Erythroblast (primary cell): Measurements from ENCODE around the gene PEX10.
A peak's percentile ranks its signal among the peaks of the same experiment; 100 is the strongest.
"Not testable (repeated sequence)": the region's sequence is repeated elsewhere in the genome, so short reads cannot be mapped to it uniquely, and the experiment has no call there.

Source experiments
- DNase-seq, 2 experiments: peaks; one replicate each; lab custom pipeline; 2025; lab: John Stamatoyannopoulos, UW
- GATA1 ChIP-seq: IDR thresholded peaks from 2 replicates; pipeline ENCODE4 v1.6.1; 2011; ENCODE audit warnings: low read depth, mild to moderate bottlenecking, control low read depth, low read length, moderate library complexity
- POLR2A ChIP-seq: IDR thresholded peaks from 2 replicates; pipeline ENCODE4 v1.6.1; 2011; ENCODE audit warnings: mild to moderate bottlenecking, low read length

Gene PEX10

GRCh38 chr1:2412395-2412772, at the start of gene PEX10:
PEX10 (minus strand) TSS chr1:2412564; CDS start chr1:2412502, 62 bp downstream.
- DNase-seq: peak; percentile 98 to 99
- no peak for TF ChIP-seq GATA1
- TF ChIP-seq POLR2A: peak; percentile 69

- no peak for DNase-seq
- no peak for TF ChIP-seq POLR2A
- TF ChIP-seq GATA1: no peak
Measured at GRCh38 chr1:2460996-2461751, 48.8 kb upstream of the PEX10 start.

- no peak for TF ChIP-seq POLR2A
- TF ChIP-seq GATA1: no peak
- DNase-seq: no peak
Measured at GRCh38 chr1:2460203-2460602, 47.8 kb upstream of the PEX10 start.

GRCh38 chr1:2459757-2460156, 47.4 kb upstream of the PEX10 start:
- TF ChIP-seq POLR2A (no peak), GATA1 (no peak)
- no peak for DNase-seq

GRCh38 chr1:2459102-2459753, 46.9 kb upstream of the PEX10 start:
- DNase-seq: not testable (repeated sequence)

GRCh38 chr1:2458687-2459086, 46.3 kb upstream of the PEX10 start:
- TF ChIP-seq POLR2A (no peak), GATA1 (no peak)
- DNase-seq: no peak

- no peak for TF ChIP-seq GATA1
- no peak for DNase-seq
Measured at GRCh38 chr1:2457444-2457843, 45.1 kb upstream of the PEX10 start.

GRCh38 chr1:2455757-2456156, 43.4 kb upstream of the PEX10 start:
- TF ChIP-seq GATA1: no peak
- DNase-seq: no peak

- no peak for TF ChIP-seq POLR2A
- no peak for TF ChIP-seq GATA1
- DNase-seq: no peak
Measured at GRCh38 chr1:2454227-2454626, 41.9 kb upstream of the PEX10 start.

- no peak for DNase-seq
- TF ChIP-seq GATA1 (no peak), POLR2A (no peak)
Measured at GRCh38 chr1:2452932-2453315, 40.6 kb upstream of the PEX10 start.

- DNase-seq: no peak
- TF ChIP-seq POLR2A: no peak
- no peak for TF ChIP-seq GATA1
Measured at GRCh38 chr1:2452201-2452931, 40.0 kb upstream of the PEX10 start.

GRCh38 chr1:2451741-2452140, 39.4 kb upstream of the PEX10 start:
- no peak for DNase-seq
- TF ChIP-seq POLR2A: no peak
- TF ChIP-seq GATA1: no peak

- DNase-seq: no peak
- TF ChIP-seq GATA1: no peak
- TF ChIP-seq POLR2A: no peak
Measured at GRCh38 chr1:2449636-2450454, 37.5 kb upstream of the PEX10 start.

- no peak for DNase-seq
- no peak for TF ChIP-seq GATA1
Measured at GRCh38 chr1:2448098-2448445, 35.7 kb upstream of the PEX10 start.
